NK-92 (cell line): Measurements from ENCODE around the gene GOLGA6A.

ENCODE experiments used
- DNase-seq: peaks from one replicate; lab custom pipeline; 2025; ENCODE audit not compliant: unreplicated experiment; lab: John Stamatoyannopoulos, UW

The GOLGA6A gene

DNA sequence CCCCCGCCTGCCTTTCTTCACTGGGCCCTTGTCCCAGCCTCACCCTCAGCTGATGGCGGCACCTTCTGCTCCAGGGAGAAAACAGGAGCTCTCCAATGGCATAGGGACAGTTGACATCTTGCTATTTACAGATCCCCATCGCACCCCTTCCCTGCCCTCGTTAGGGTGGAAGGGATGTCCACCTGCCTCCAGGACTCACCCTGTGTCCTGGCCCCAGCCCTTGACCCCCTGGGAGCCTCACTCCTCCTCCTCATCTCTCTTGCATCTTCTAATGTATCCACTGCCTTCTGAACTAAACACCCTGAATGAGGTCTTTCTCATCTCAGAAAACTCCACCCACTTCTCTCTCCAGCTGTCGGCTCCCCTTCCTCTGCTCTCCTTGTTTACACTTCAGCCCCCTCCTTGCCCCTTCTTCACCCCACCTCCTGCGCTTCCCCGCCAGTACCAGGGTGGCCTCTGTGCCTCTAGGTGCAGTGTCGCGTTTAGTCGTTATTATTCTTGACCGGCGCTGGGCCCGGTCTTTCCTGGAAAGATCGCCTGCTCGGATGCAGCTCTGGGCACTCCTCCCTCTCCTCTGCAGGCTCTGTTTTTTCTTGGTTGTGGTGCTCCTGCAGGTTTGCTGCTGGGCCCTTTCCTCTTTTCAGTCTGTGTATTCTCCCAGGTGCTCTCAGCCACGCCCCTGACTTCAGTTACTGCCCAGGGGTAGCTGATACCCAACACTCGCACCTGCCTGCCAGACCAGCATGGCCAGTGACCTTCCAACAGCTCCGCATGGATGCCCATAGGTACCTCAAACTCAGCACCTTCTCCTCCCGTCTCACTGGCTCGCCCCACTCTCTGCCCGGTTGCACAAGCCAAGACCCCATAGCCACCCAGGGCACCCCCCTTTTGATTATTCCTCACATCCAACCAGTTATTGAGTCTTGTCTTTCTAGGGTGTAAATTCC is 44.9 kb downstream of the GOLGA6A start:
- DNase-seq: no peak

GRCh38 chr15:74036271-74037170 is 45.8 kb downstream of the GOLGA6A start:
- DNase-seq: no peak

- DNase-seq: no peak
These were observed 47.0 kb downstream of the GOLGA6A start for GRCh38 chr15:74035121-74036017.

DNA sequence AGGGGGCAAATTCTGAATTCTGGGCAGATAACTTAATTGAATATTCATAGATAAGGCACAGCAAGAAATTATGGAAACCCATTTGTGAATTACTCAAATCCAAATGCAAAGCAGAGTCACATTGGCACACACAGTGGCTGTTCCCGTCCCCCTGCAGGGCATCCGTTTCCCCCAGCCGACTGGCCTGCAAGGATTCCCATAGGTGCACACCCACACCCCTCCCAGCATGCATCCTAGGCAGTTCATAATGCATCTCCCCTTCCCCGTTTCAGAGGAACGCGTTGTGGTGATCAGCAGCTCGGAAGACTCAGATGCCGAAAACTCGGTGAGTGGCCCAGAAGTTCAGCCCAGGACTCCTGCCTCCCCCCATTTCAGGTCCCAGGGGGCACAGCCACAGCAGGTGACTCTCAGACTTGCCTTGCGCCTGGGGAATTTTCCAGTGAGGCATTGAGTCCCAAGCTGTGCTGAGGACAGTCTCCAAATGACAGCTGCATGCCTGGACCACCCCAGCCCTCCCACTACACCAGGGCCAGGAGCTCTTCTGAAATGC is 48.1 kb downstream of the GOLGA6A start:
- no peak for DNase-seq

DNA sequence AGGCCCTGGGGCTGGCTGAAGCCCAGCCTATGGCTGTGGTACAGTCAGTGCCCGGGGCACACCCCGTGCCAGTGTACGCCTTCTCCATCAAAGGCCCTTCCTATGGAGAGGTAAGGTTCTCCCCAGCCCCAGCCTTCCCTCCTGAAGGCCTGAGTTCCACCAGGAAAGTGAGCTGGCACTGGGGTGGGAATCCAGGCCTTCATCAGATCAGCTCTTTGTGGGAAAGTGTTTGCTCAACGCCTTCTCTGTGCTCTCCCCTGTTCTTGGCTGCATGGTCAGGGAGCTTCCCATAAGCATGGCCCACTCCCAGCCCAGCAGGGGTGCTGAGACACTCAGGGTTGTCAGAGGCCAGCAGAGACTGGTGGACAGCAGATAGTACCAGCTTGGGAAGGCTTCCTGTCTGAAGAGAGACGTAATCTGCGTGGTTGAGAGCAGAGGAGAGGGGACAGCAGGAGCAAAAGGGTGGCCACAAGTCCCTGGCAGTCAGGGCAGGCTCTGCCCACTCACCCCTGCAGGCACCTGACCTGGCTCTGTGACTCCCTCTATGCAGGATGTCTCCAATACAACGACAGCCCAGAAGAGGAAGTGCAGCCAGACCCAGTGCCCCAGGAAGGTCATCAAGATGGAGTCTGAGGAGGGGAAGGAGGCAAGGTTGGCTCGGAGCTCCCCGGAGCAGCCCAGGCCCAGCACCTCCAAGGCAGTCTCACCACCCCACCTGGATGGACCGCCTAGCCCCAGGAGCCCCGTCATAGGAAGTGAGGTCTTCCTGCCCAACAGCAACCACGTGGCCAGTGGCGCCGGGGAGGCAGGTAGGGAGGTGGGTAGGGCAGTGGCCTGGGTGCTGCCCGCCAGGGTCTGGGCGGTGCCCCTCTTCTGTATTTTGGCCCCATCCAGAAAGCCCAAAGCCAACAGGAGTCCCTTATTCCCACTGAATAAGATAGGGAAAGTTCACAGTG is 49.5 kb downstream of the GOLGA6A start:
- no peak for DNase-seq

DNA sequence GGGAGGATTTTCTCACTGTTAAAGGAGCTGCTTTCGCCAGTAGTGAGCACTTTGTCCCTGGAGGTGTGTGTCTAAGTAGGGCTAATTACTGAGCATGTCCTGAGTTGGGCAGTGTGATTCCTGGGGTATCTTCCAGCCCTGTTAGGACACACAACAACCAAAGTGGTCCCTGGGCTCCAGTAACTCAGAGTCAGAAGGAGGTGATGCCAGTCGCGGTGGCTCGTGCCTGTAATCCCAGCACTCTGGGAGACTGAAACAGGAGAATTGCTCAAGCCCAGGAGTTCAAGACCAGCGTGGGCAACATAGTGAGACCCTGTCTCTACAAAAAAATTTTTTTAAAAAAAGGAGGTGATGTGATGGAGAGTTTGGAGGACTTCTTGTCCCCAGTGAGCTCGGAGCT is 50.3 kb downstream of the GOLGA6A start:
- no peak for DNase-seq

DNA sequence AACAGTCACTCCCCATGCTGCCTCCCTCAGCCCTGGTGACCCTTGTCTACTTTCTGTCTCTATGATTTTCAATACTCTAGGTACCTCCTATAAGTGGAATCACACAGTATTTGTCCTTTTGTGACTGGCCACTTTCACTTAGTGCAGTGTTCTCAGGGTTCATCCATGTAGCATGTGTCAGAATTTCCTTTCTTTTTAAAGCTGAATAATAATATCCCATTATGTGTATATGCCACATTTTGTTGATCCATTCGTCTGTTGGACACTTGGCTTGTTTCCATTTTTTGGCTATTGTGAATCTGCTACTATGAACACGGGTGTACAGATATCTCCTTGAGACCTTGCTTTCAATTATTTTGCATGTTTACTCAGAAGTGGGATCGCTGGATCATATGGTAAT is 53.7 kb downstream of the GOLGA6A start:
- no peak for DNase-seq

DNA sequence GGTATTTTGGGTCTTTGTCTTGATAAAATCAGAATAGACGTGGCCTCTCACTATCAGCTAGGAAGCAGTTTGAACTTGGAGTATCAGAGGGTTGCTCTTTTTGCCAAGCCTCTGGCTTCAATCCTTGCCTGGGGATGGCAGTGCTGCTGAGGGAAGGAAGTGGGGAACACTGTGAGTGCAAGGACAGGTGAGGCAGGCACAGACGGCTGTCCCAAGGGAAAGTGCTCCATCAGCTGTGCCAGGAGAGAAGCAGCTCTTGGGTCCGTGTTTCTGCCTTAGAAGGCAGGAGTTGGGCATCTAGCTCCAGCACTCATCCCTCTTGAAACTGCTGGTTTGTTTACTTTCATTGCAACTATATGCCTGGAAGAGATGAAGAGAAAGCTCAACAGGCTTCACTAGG is 54.7 kb downstream of the GOLGA6A start:
- DNase-seq: no peak

GRCh38 chr15:74025436-74025835 is 56.9 kb downstream of the GOLGA6A start:
- DNase-seq: no peak

GRCh38 chr15:74024687-74025086 is 57.7 kb downstream of the GOLGA6A start:
- no peak for DNase-seq

DNA sequence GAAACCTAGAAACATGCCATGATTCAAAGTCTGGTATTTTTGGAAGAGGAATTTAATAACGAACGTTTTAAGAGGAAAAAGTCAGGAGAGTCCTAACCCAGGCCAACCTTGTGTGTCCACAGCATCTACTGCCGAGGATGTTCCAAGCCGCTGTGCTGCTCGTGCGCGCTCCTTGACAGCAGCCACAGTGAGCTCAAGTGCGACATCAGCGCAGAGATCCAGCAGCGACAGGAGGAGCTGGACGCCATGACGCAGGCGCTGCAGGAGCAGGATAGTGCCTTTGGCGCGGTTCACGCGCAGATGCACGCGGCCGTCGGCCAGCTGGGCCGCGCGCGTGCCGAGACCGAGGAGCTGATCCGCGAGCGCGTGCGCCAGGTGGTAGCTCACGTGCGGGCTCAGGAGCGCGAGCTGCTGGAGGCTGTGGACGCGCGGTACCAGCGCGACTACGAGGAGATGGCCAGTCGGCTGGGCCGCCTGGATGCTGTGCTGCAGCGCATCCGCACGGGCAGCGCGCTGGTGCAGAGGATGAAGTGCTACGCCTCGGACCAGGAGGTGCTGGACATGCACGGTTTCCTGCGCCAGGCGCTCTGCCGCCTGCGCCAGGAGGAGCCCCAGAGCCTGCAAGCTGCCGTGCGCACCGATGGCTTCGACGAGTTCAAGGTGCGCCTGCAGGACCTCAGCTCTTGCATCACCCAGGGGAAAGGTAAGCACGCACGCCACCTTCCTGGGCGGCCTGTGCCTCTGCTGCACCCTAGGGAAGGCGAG is 59.5 kb downstream of the GOLGA6A start:
- no peak for DNase-seq
